ENCODE data around the gene BZW1.
A peak's percentile ranks its signal among the peaks of the same experiment; 100 is the strongest.

BZW1 gene

GRCh38 chr2:200811333-200812121 lies at the start of gene BZW1:
Gene BZW1 (plus strand): TSS chr2:200811910. CDS start chr2:200813218, 1,308 bp downstream.
- DNase-seq = peak; percentile 92

GRCh38 chr2:200762127-200762526 lies 49.6 kb upstream of the BZW1 start:
- no peak for DNase-seq

GRCh38 chr2:200763422-200763821 lies 48.3 kb upstream of the BZW1 start:
- no peak for DNase-seq

GRCh38 chr2:200765139-200765951 lies 46.4 kb upstream of the BZW1 start:
- no peak for DNase-seq

- DNase-seq = no peak
Observed at GRCh38 chr2:200765995-200766660, 45.6 kb upstream of the BZW1 start.

- no peak for DNase-seq
Observed at GRCh38 chr2:200767111-200767885, 44.4 kb upstream of the BZW1 start.

- DNase-seq = no peak
Observed at GRCh38 chr2:200770847-200771246, 40.9 kb upstream of the BZW1 start.

GRCh38 chr2:200772620-200773019 lies 39.1 kb upstream of the BZW1 start:
- no peak for DNase-seq

- no peak for DNase-seq
Observed at GRCh38 chr2:200773083-200773482, 38.6 kb upstream of the BZW1 start.

GRCh38 chr2:200774920-200775319 lies 36.8 kb upstream of the BZW1 start:
- no peak for DNase-seq

GRCh38 chr2:200777275-200777674 lies 34.4 kb upstream of the BZW1 start:
- DNase-seq = no peak

GRCh38 chr2:200778038-200778437 lies 33.7 kb upstream of the BZW1 start:
- no peak for DNase-seq

- DNase-seq = no peak
Observed at GRCh38 chr2:200779214-200779613, 32.5 kb upstream of the BZW1 start.

- no peak for DNase-seq
Observed at GRCh38 chr2:200781616-200782015, 30.1 kb upstream of the BZW1 start.

- DNase-seq = no peak
Observed at GRCh38 chr2:200782251-200782650, 29.5 kb upstream of the BZW1 start.

- DNase-seq = no peak
Observed at GRCh38 chr2:200784215-200784614, 27.5 kb upstream of the BZW1 start.

- no peak for DNase-seq
Observed at GRCh38 chr2:200786423-200786822, 25.3 kb upstream of the BZW1 start.

DNA sequence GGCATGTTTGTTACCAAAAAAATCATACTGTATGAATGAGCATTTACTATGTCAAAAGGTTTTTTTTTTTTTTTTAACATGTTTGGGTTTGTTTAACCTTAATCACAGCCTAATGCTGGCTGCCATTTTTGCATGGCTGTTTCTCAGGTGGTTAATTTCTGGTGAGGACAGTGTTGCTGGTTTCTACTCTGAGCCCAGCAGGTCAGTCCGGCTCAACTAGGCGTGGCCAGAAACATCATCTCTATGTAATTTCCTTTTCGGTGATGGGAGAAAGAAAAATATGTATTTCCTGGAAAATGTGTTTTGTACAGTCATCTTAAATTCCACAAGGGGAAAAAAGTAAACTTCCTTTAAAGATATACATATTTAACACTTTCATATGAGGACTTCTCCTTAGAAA lies 24.9 kb upstream of the BZW1 start:
- no peak for DNase-seq

DNA sequence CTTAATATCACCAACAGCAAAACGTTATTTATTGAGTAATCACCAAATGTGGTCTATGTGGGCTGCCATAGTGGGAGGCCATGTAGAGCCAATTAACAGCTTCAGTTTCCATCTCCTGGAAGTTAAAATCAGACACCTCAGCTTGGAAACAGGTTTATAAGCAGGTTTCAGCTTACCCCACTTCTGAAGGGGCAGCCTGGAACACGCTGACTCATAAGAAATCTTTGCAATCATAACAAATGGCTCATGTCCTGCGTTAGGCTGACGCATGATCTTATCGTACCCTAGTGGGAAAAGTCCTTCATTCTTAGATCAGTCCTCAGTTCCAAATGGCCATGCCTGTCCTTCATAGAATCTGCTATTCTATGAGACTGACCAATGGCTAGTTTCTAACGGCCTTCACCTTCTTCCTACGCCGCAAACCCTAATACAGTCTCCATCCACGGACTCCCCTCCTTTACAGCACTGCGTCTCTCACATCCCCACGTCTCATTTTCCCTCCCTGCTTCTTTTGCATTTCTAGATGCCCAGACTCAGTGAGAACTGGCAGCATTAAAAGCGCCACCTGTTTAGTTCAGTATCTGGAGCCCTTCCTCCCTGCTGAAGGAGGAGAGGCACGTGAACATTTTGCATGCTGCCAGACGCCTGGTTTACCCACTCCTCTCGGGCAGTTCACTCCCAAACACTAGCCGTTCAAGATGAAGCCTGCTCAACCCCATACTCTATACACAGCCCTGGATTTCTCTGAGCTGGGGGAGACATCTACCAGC lies 24.2 kb upstream of the BZW1 start:
- DNase-seq = no peak

- DNase-seq = no peak
Observed at GRCh38 chr2:200788121-200788718, 23.5 kb upstream of the BZW1 start.

DNA sequence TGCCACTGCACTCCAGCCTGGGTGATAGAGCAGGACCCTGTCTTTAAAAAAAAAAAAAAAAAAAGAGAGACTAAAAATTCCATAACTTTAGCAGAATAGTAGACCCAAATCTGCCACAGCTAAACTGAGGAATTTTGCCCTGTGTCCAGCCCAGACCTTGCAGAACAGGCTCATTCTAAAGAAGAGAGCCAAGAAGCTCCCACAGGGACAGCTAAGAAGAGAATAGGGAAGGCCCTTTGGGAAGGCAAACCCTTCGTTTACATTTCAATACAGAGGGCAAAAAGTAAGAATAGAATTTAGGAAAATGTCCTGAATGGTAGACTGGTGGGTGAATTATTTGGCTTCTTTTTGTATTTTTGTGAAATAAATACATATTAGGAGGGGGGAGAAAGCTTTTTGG lies 21.5 kb upstream of the BZW1 start:
- DNase-seq = no peak

GRCh38 chr2:200791905-200792304 lies 19.8 kb upstream of the BZW1 start:
- no peak for DNase-seq
